ENCODE measurements around the gene ATG7. TPM values are rescaled to one million over a fixed set of nuclear protein-coding genes. Genes with fewer than 3 reads are reported as not detected.

Gene ATG7
- total RNA-seq, 2 experiments from 2014 or later, result 31.0 to 33.1 TPM

DNA sequence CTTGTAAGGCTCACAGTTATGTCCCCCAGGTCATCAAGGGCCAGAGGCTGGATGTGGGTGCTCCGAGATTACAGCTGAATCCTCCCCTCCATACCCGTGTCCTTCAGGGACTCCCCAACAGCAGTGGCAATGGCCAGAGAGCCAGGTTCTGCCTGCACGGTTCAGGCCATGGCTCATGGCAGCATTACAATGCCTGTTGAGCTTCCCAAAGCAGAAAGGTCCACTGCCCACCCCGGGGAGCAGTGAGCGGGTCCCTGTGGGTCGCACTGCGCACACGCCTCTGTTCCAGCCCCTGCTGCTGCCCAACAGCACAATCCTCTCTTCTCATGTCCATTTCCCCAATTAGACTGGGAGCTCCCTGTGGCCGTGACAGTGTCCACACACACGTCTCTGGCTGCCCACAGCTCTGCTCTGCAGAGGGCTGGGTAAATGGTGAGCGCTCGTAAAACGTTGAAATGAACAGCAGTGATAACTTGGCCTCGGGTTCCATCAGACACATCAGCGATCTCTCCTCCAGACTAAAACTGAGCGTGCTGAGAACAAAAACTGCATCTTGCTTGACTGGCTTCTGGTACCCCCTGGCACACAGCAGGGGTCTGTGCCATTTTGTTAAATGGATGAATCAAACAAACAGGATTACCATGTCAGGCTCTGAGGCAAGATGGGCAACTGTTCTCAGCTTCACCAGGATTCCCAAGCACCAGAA, 291.1 kb downstream of the ATG7 start:
- CTCF ChIA-PET, result interaction anchor here (1.1 kb wide), 1 partner anchor 184 kb away, joined by 3 read pairs; no protein-coding TSS in a partner anchor
- ATAC-seq (no peak), DNase-seq (no peak)
- intact Hi-C loops (cut with micrococcal nuclease), result no loop called here
- H3K27ac Mint-ChIP-seq, result no peak overlapping the region
- H3K9me3 Mint-ChIP-seq, result no peaks in the 10 kb centered on the region
- peaks cover 25% of the 10 kb centered on the region for H3K36me3 Mint-ChIP-seq (ENCODE audit: low read depth)
- peaks cover 13% of the 10 kb centered on the region for H3K4me1 Mint-ChIP-seq (ENCODE audit: low read depth)
- H3K27me3 Mint-ChIP-seq, result no peaks in the 10 kb centered on the region
- H3K4me3 Mint-ChIP-seq, result no peak overlapping the region
- POLR2A ChIA-PET, result no interaction called here
- TF ChIP-seq, protein P1, sequence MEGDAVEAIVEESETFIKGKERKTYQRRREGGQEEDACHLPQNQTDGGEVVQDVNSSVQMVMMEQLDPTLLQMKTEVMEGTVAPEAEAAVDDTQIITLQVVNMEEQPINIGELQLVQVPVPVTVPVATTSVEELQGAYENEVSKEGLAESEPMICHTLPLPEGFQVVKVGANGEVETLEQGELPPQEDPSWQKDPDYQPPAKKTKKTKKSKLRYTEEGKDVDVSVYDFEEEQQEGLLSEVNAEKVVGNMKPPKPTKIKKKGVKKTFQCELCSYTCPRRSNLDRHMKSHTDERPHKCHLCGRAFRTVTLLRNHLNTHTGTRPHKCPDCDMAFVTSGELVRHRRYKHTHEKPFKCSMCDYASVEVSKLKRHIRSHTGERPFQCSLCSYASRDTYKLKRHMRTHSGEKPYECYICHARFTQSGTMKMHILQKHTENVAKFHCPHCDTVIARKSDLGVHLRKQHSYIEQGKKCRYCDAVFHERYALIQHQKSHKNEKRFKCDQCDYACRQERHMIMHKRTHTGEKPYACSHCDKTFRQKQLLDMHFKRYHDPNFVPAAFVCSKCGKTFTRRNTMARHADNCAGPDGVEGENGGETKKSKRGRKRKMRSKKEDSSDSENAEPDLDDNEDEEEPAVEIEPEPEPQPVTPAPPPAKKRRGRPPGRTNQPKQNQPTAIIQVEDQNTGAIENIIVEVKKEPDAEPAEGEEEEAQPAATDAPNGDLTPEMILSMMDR (IDR thresholded peaks at IDR 0.05), result no peak

DNA sequence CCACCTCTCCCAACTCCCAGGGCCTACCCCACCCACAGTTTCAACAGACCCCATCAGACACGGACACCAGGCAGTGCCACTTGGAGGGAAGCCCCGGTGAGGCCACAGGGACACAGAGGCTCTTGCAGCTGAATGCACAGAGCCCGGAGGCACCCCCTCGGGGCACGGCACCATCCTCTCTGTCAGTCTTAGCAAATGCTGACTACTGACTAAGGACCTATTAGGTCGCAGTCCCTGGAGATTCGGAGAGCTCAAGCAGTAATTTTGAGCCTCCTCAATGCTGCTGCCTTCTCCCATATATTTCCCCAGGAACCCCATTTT, 291.6 kb downstream of the ATG7 start:
- Mint-ChIP-seq H3K4me1 (ENCODE audit: low read depth) (peaks cover 13% of the 10 kb centered on the region), H3K9me3 (no peaks in the 10 kb centered on the region), H3K27ac (no peak overlapping the region), H3K27me3 (no peaks in the 10 kb centered on the region), H3K36me3 (ENCODE audit: low read depth) (peaks cover 22% of the 10 kb centered on the region), H3K4me3 (no peak overlapping the region)
- ChIA-PET CTCF (interaction anchor here (1.1 kb wide), 1 partner anchor 185 kb away, joined by 3 read pairs; no protein-coding TSS in a partner anchor), POLR2A (no interaction called here)
- ATAC-seq (no peak), DNase-seq (no peak)
- TF ChIP-seq, protein P1 (IDR thresholded peaks at IDR 0.05), result no peak
- intact Hi-C loops (cut with micrococcal nuclease), result no loop called here

DNA sequence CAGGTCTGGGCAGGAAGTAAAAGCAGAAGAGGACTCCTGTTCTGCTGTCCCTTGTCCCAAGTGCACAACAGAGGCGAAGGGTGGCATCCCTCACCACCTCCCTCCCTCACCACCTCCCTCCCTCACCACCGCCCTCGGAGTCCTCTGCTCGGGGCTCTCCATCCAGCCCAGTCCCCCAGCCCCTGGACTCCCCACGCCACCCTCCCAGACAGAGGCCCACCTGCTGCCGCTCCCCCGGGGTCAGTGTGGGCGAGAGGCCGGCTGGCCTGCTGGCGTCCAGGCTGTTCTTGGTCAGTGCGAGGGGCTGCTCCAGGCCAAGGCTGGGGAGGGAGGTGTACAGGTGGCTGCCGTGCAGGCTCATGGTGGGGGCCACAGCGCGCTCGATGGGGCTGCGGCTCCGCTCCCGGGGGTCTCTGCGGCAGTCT, 292.4 kb downstream of the ATG7 start:
- intact Hi-C loops (cut with micrococcal nuclease), result no loop called here
- Mint-ChIP-seq H3K27me3 (no peaks in the 10 kb centered on the region), H3K4me3 (no peak overlapping the region), H3K9me3 (no peaks in the 10 kb centered on the region), H3K27ac (no peak overlapping the region), H3K36me3 (ENCODE audit: low read depth) (peaks cover 20% of the 10 kb centered on the region), H3K4me1 (ENCODE audit: low read depth) (peaks cover 17% of the 10 kb centered on the region)
- no peak for ATAC-seq
- POLR2A ChIA-PET, result no interaction called here
- TF ChIP-seq, protein P1 (IDR thresholded peaks at IDR 0.05), result no peak
- DNase-seq, result no peak
- CTCF ChIA-PET, result no interaction called here

DNA sequence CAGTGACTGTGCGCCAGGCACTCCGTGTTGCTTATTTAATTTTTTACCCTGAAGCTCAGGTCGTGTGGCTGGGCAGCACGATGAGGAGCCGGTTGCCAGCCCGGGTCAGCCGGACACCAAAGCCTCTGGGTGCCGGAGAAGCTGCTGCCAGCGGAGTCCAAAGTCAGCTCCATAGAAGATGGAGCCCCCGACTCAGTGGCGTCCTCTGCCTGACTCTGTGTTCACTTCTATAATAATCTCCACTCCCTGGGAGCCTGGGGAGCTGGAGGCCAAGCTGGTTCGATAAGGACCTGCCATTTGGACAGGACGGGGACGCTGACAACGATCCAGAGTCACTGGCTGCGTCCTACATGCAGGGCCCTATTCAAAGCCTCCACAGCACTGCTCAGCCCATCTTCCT, 292.9 kb downstream of the ATG7 start:
- Mint-ChIP-seq H3K27me3 (no peaks in the 10 kb centered on the region), H3K36me3 (ENCODE audit: low read depth) (peaks cover 20% of the 10 kb centered on the region), H3K4me1 (ENCODE audit: low read depth) (peaks cover 17% of the 10 kb centered on the region), H3K9me3 (no peaks in the 10 kb centered on the region), H3K27ac (peak overlapping the region; percentile 42), H3K4me3 (no peak overlapping the region)
- TF ChIP-seq, protein P1 (IDR thresholded peaks at IDR 0.05), result no peak
- POLR2A ChIA-PET, result no interaction called here
- DNase-seq (no peak), ATAC-seq (no peak)
- intact Hi-C loops (cut with micrococcal nuclease), result no loop called here
- CTCF ChIA-PET, result no interaction called here

DNA sequence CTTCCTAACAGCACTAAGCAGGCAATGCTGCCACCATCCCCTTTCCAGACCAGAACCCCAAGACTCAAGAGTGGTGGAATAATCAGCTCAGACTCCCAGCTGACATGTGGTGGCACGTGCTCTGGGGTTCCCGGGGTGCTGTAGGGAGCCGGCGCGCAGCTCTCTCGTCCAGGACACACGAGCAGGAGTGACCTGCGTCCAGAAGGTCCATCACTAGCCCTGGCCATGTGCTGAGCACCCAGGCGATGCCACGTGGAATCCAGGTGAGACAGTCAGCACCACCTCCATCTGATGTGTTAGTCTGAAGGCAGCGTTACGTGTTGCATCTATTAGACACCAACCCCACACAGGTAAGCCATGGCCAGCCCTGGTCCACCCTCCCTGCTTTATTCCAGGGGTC, 293.3 kb downstream of the ATG7 start:
- intact Hi-C loops (cut with micrococcal nuclease), result no loop called here
- ATAC-seq, result no peak
- Mint-ChIP-seq H3K4me1 (ENCODE audit: low read depth) (peaks cover 17% of the 10 kb centered on the region), H3K36me3 (ENCODE audit: low read depth) (peaks cover 20% of the 10 kb centered on the region), H3K27me3 (no peaks in the 10 kb centered on the region), H3K27ac (peak overlapping the region; percentile 42), H3K9me3 (no peaks in the 10 kb centered on the region), H3K4me3 (no peak overlapping the region)
- no peak for DNase-seq
- CTCF ChIA-PET, result no interaction called here
- POLR2A ChIA-PET, result no interaction called here
- TF ChIP-seq, protein P1 (IDR thresholded peaks at IDR 0.05), result no peak
